Sigmoid colon (tissue), 7 donors: ENCODE results near the gene DNASE1L1. TPM values are rescaled to one million over a fixed set of nuclear protein-coding genes. Genes with fewer than 3 reads are reported as not detected.

Experiments used
- DNase-seq: peaks from one replicate; pipeline ENCODE4 v3.0.0-alpha.2; 2019
- H3K27ac ChIP-seq, 4 donors: fragments of 200-600 bp; sonication (generic); one replicate each; pipeline ENCODE4 v1.5.1; 2016 to 2019; ENCODE audit warnings: mild to moderate bottlenecking in 1 of 4
- H3K27me3 ChIP-seq, 3 donors: fragments of 200-600 bp; sonication (generic); one replicate each; pipeline ENCODE4 v1.5.1; 2019; ENCODE audit warnings: mild to moderate bottlenecking in 1 of 3
- H3K36me3 ChIP-seq, 4 donors: fragments of 200-600 bp; sonication (generic); one replicate each; pipeline ENCODE4 v1.5.1; 2016 to 2019
- H3K4me1 ChIP-seq, 4 donors: fragments of 200-600 bp; sonication (generic); one replicate each; pipeline ENCODE4 v1.5.1; 2017 to 2019
- H3K4me3 ChIP-seq, 4 donors: fragments of 200-600 bp; sonication (generic); one replicate each; pipeline ENCODE4 v1.5.1; 2017 to 2019; ENCODE audit warnings: mild to moderate bottlenecking in 2 of 4, moderate library complexity in 1 of 4
- H3K9me3 ChIP-seq, 4 donors: fragments of 200-600 bp in 3 of 4; sonication (generic) in 3 of 4; one replicate each; pipeline versions ENCODE4 v1.5.1 to v1.6.1; 2013 to 2019
- EP300 ChIP-seq, 4 donors: sonication (generic); formaldehyde crosslinking; IDR thresholded peaks; one replicate each; pipeline ENCODE4 v1.6.1; 2017; ENCODE audit warnings: antibody characterized with exemption in 4 of 4
- POLR2A ChIP-seq, 2 donors: fragments of 450-650 bp; IDR thresholded peaks; one replicate each; pipeline ENCODE4 v1.6.1; 2016; ENCODE audit warnings: antibody characterized with exemption in 2 of 2, mild to moderate bottlenecking in 2 of 2, moderate library complexity in 2 of 2
- POLR2AphosphoS5 ChIP-seq, 4 donors: sonication (generic); formaldehyde crosslinking; IDR thresholded peaks; one replicate each; pipeline ENCODE4 v1.6.1; 2017; ENCODE audit warnings: antibody characterized with exemption in 4 of 4
- WGBS, 2 donors: extraction: QIAGEN DNeasy Blood & Tissue Kit; methylation state at CpG; one replicate each; pipeline ENCODE4 v1.1.7; 2013; 5-methylcytosine and 5-hydroxymethylcytosine counted together
- intact Hi-C: fragments of 100-400 bp; cut with DNase I; formaldehyde crosslinking; loops from one replicate; pipeline ENCODE4 v1.15.1; 2023
- polyA plus RNA-seq, 3 donors: library from polyadenylated mRNA; stranded (reverse); fragments of 200-250 nt; gene quantifications; one replicate each; pipeline ENCODE4 v1.2.3, GENCODE V29; 2013
- total RNA-seq, 4 donors: library from RNA; depleted of rRNA; stranded (reverse); fragments of >200 nt; gene quantifications; one replicate each; pipeline ENCODE4 v1.1.0, GENCODE V29; 2016
- TF ChIP-seq, protein P1 (sequence below), 4 experiments: fragments of 450-650 bp in 3 of 4; fragments of 200-600 bp in 1 of 4; IDR thresholded peaks; one replicate each; pipeline ENCODE4 v1.5.1; 2016 to 2019; ENCODE audit warnings: antibody characterized with exemption in 4 of 4, mild to moderate bottlenecking in 3 of 4, moderate library complexity in 2 of 4
- donor health status: healthy with polysubstance abuse.
- donor health status: Bipolar disorder and iron deficiency.
- donor health status: healthy.

DNASE1L1 gene
- total and polyA plus RNA-seq, 7 donors = 10.9 to 25.7 (median 17.4) TPM

DNA sequence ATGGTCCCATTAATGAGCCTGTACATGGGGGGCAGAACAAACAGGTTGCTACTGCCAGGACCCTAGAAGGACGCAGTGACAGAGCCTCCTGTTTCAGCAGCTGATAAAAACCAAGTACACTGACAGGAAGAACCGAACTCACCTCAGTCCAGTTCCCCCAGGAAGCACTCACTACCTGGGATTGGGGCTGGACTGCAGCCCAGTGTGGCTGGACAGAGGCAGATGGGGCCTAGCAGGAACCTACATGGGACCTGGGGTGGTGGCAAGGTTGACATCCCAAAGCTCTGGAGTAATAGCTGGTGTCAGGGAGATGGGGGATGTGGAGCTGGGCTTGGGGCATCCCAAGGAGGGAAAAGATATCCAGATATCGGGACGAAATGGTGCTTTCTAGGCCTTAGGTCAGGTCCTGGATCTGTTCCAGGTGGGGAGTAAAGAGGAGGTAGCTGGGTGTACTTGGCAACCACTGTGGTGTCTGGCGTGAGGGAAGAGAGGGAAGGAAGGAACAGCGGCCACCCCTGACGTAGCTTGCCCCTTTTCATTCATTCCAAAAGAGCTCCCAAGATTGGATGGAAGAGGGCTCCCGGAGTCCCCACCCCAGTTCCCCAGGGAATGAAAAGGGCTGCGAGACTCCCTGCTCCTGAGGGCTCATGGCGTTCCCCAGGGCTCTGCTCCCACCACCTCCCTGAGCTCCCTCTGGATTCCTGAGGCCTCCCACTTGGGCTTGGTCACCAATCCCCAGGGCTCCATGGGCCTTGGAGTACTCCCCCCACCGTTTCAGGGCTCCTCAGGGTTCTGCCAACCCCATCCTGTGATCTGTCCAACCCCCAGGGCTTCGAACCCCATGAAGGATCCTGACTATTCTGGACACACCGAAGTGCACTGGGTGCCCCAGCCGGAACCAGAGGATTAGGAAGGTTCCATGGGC lies 25.4 kb downstream of the DNASE1L1 start:
- peaks cover 0 to 33% (median 23%) of the 10 kb centered on the region in 4 donors for H3K4me1 ChIP-seq
- intact Hi-C loops = no loop called here
- H3K4me3 ChIP-seq = no peak overlapping the region
- no peaks in the 10 kb centered on the region for H3K9me3 ChIP-seq
- peaks cover 0 to 4% (median 0%) of the 10 kb centered on the region in 4 donors for H3K36me3 ChIP-seq
- WGBS, 2 donors = 67 to 80% methylated on average over 14 of the region's 14 CpGs
- peak overlapping the region in 3 of 4 donors; percentile 53 to 100 (median 62) for H3K27ac ChIP-seq
- peak; percentile 73 for DNase-seq
- TF ChIP-seq POLR2A (IDR thresholded peaks at IDR 0.05) = no peak
- no peak for TF ChIP-seq EP300 (IDR thresholded peaks at IDR 0.05)
- no peak for TF ChIP-seq POLR2AphosphoS5 (IDR thresholded peaks at IDR 0.05)
- TF ChIP-seq, protein P1, sequence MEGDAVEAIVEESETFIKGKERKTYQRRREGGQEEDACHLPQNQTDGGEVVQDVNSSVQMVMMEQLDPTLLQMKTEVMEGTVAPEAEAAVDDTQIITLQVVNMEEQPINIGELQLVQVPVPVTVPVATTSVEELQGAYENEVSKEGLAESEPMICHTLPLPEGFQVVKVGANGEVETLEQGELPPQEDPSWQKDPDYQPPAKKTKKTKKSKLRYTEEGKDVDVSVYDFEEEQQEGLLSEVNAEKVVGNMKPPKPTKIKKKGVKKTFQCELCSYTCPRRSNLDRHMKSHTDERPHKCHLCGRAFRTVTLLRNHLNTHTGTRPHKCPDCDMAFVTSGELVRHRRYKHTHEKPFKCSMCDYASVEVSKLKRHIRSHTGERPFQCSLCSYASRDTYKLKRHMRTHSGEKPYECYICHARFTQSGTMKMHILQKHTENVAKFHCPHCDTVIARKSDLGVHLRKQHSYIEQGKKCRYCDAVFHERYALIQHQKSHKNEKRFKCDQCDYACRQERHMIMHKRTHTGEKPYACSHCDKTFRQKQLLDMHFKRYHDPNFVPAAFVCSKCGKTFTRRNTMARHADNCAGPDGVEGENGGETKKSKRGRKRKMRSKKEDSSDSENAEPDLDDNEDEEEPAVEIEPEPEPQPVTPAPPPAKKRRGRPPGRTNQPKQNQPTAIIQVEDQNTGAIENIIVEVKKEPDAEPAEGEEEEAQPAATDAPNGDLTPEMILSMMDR (IDR thresholded peaks at IDR 0.05) = no peak
- no peaks in the 10 kb centered on the region for H3K27me3 ChIP-seq

DNA sequence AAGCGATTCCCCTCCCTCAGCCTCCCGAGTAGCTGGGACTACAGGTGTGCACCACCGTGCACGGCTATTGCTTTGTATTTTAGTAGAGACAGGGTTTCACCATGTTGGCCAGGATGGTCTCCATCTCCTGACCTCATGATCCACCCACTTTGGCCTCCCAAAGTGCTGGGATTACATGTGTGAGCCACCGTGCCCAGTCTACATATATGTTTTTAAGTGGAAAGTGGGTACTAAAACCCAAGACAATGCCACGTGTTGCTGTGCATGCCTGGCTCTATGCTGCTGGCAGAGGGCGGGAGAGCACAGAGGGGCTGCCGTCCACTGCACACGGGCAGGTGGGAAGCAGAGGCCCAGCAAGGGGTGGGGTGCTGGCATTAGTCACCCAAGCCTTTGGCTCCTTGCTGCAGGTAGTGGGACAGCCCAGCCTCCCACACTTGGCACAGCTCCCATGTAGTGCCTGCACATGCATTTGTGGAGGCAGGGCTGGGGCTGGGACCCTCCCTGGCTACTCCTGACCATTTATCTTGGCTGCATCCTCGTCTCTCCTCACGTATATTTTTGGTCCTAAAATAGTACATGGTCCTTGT lies 26.5 kb downstream of the DNASE1L1 start:
- Histone ChIP-seq H3K27ac (peak overlapping the region in 2 of 4 donors; percentile 62 to 100), H3K27me3 (no peaks in the 10 kb centered on the region), H3K4me3 (no peak overlapping the region), H3K9me3 (no peaks in the 10 kb centered on the region), H3K4me1 (peaks cover 0 to 34% (median 25%) of the 10 kb centered on the region in 4 donors), H3K36me3 (peaks cover 0 to 4% (median 0%) of the 10 kb centered on the region in 4 donors)
- intact Hi-C loops = no loop called here
- no peak for DNase-seq
- WGBS, 2 donors = 85 to 89% methylated on average over 11 of the region's 11 CpGs
- TF ChIP-seq, protein P1 (IDR thresholded peaks at IDR 0.05) = no peak
- no peak for TF ChIP-seq EP300 (IDR thresholded peaks at IDR 0.05)
- TF ChIP-seq POLR2AphosphoS5 (IDR thresholded peaks at IDR 0.05) = no peak
- TF ChIP-seq POLR2A (IDR thresholded peaks at IDR 0.05) = no peak

DNA sequence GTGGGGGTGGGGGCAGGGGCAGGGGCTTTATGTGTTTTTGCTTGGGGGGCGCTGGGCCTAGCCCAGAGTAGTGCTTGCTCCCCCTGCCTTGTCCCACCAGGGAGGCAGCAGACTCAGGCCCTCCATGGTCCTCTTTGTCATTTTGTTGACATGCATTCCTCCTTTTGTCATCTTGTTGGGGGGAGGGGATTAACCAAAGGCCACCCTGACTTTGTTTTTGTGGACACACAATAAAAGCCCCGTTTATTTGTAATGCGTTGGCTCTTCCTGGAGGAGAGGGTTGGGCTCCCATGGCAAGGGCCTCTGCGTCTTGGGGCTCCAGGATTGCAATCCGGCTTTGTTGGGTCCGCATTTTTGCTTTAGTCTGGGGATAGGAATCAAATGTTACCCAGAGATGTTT lies 27.8 kb downstream of the DNASE1L1 start:
- Histone ChIP-seq H3K4me3 (no peak overlapping the region), H3K4me1 (peaks cover 0 to 46% (median 30%) of the 10 kb centered on the region in 4 donors), H3K9me3 (no peaks in the 10 kb centered on the region), H3K36me3 (peaks cover 0 to 4% (median 0%) of the 10 kb centered on the region in 4 donors), H3K27ac (peak overlapping the region in 3 of 4 donors; percentile 90 to 100 (median 95)), H3K27me3 (no peaks in the 10 kb centered on the region)
- DNase-seq = no peak
- WGBS, 2 donors = 80 to 85% methylated on average over 6 of the region's 6 CpGs
- intact Hi-C loops = no loop called here
- TF ChIP-seq POLR2A (IDR thresholded peaks at IDR 0.05) (no peak), EP300 (IDR thresholded peaks at IDR 0.05) (no peak), POLR2AphosphoS5 (IDR thresholded peaks at IDR 0.05) (no peak)
- TF ChIP-seq, protein P1 (IDR thresholded peaks at IDR 0.05) = no peak

DNA sequence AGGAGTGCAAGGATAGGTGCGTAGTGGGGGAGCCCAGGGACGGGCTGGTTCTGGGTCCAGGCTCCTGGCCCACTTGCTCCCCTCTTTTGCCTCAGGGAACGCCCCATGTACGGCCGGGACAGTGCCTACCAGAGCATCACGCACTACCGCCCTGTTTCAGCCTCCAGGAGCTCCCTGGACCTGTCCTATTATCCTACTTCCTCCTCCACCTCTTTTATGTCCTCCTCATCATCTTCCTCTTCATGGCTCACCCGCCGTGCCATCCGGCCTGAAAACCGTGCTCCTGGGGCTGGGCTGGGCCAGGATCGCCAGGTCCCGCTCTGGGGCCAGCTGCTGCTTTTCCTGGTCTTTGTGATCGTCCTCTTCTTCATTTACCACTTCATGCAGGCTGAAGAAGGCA lies 28.3 kb downstream of the DNASE1L1 start:
- 87 to 94% methylated on average over 14 of the region's 14 CpGs for WGBS, 2 donors
- no peaks in the 10 kb centered on the region for H3K9me3 ChIP-seq
- peak overlapping the region in 3 of 4 donors; percentile 55 to 81 (median 73) for H3K4me3 ChIP-seq
- peaks cover 0 to 4% (median 0%) of the 10 kb centered on the region in 4 donors for H3K36me3 ChIP-seq
- H3K27ac ChIP-seq = peak overlapping the region; percentile 90 to 100 (median 96)
- DNase-seq = no peak
- intact Hi-C loops = no loop called here
- TF ChIP-seq POLR2AphosphoS5 (IDR thresholded peaks at IDR 0.05) (no peak), POLR2A (IDR thresholded peaks at IDR 0.05) (no peak), EP300 (IDR thresholded peaks at IDR 0.05) (no peak)
- TF ChIP-seq, protein P1 (IDR thresholded peaks at IDR 0.05) = no peak
- H3K27me3 ChIP-seq = no peaks in the 10 kb centered on the region
- H3K4me1 ChIP-seq = peaks cover 0 to 48% (median 30%) of the 10 kb centered on the region in 4 donors
